ENCODE results near the gene TFEC.
"Not testable (repeated sequence)": the region's sequence is repeated elsewhere in the genome, so short reads cannot be mapped to it uniquely, and the experiment has no call there.

The TFEC gene, protein sequence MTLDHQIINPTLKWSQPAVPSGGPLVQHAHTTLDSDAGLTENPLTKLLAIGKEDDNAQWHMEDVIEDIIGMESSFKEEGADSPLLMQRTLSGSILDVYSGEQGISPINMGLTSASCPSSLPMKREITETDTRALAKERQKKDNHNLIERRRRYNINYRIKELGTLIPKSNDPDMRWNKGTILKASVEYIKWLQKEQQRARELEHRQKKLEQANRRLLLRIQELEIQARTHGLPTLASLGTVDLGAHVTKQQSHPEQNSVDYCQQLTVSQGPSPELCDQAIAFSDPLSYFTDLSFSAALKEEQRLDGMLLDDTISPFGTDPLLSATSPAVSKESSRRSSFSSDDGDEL

GRCh38 chr7:116030651-116031276 lies at the start of gene TFEC:
Gene TFEC (minus strand): TSS chr7:116030763. CDS start chr7:115984441, 46,322 bp downstream.
- H3K4me3 ChIP-seq (ENCODE audit: low read depth, low read length) = no peak within 1 kb of the TSS
- DNase-seq (ENCODE audit: low read depth) = peak; percentile 57
- TF ChIP-seq CTCF (conservative IDR thresholded peaks at IDR 0.05; ENCODE audit: low read depth, low read length) = no peak

GRCh38 chr7:116075351-116076145 lies 45.0 kb upstream of the TFEC start:
- DNase-seq (ENCODE audit: low read depth) = peak; percentile 30
- no peak for TF ChIP-seq CTCF (conservative IDR thresholded peaks at IDR 0.05; ENCODE audit: low read depth, low read length)

GRCh38 chr7:116071629-116072028 lies 41.1 kb upstream of the TFEC start:
- DNase-seq (ENCODE audit: low read depth) = no peak
- no peak overlapping the region for H3K4me3 ChIP-seq (ENCODE audit: low read depth, low read length)
- TF ChIP-seq CTCF (conservative IDR thresholded peaks at IDR 0.05; ENCODE audit: low read depth, low read length) = no peak

More at GRCh38 chr7:116075351-116076145, 45.0 kb upstream of the TFEC start:
- H3K4me3 ChIP-seq (ENCODE audit: low read depth, low read length) = no peak overlapping the region

GRCh38 chr7:116064179-116064578 lies 33.6 kb upstream of the TFEC start:
- no peak overlapping the region for H3K4me3 ChIP-seq (ENCODE audit: low read depth, low read length)
- no peak for TF ChIP-seq CTCF (conservative IDR thresholded peaks at IDR 0.05; ENCODE audit: low read depth, low read length)
- no peak for DNase-seq (ENCODE audit: low read depth)

- DNase-seq (ENCODE audit: low read depth) = no peak
- no peak overlapping the region for H3K4me3 ChIP-seq (ENCODE audit: low read depth, low read length)
- TF ChIP-seq CTCF (conservative IDR thresholded peaks at IDR 0.05; ENCODE audit: low read depth, low read length) = no peak
These were observed 32.1 kb upstream of the TFEC start for GRCh38 chr7:116062666-116063065.

DNA sequence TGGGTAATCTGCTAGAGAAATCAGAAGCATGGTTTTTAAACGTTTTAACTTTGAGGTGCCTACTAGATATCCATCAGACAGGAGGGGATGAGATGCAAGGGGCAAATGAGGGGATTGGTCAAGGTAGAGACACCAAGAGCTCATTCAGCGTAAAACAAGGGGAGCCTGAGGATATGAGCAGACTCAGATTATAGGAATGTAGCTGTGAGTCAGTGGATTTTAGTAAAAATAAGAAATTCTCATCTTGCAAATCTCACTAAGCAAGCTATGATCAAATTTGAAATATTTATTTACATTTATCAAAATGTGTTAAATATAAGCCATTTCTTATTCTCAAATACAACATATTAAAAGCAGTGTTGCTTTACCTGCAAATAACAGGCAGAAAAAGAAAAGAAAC lies 21.4 kb upstream of the TFEC start:
- no peak overlapping the region for H3K4me3 ChIP-seq (ENCODE audit: low read depth, low read length)
- DNase-seq (ENCODE audit: low read depth) = peak; percentile 26
- TF ChIP-seq CTCF (conservative IDR thresholded peaks at IDR 0.05; ENCODE audit: low read depth, low read length) = no peak

GRCh38 chr7:116047261-116047660 lies 16.7 kb upstream of the TFEC start:
- DNase-seq (ENCODE audit: low read depth); H3K4me3 ChIP-seq (ENCODE audit: low read depth, low read length): not testable (repeated sequence)

Data from choroid plexus epithelial cell (primary cell).